SK-N-SH treated with all-trans-retinoic acid at 6 μM for 48 hours (cell line): ENCODE data around the gene HEXIM1.

Experiments
- ATAC-seq: fragments of 200-7000 bp; cut with Tn5 transposase; 3 replicates; pipeline ENCODE4 v1.9.1; 2020; ENCODE audit warnings: mild to moderate bottlenecking, moderate library complexity
- BACH2 ChIP-seq: fragments of 250-450 bp; sonication (Bioruptor Pico); IDR thresholded peaks from 2 replicates; pipeline ENCODE4 v1.9.0; 2021; ENCODE audit warnings: mild to moderate bottlenecking, borderline replicate concordance
- ESRRG ChIP-seq: fragments of 250-450 bp; sonication (Bioruptor Pico); IDR thresholded peaks from 2 replicates; pipeline ENCODE4 v1.6.1; 2021; ENCODE audit warnings: mild to moderate bottlenecking
- OSR1 ChIP-seq: fragments of 250-450 bp; sonication (Bioruptor Pico); IDR thresholded peaks from 2 replicates; pipeline ENCODE4 v1.8.0; 2022; ENCODE audit warnings: moderate library complexity, mild to moderate bottlenecking, inconsistent platforms
- PPARA ChIP-seq: fragments of 250-450 bp; sonication (Bioruptor Pico); IDR thresholded peaks from 2 replicates; pipeline ENCODE4 v1.5.0; 2020; ENCODE audit warnings: mild to moderate bottlenecking, borderline replicate concordance
- ZC3H10 ChIP-seq: fragments of 250-450 bp; sonication (Bioruptor Pico); IDR thresholded peaks from 2 replicates; pipeline ENCODE4 v1.5.1; 2021; ENCODE audit warnings: mild to moderate bottlenecking, moderate library complexity
- ZNF70 ChIP-seq: fragments of 450-650 bp; formaldehyde crosslinking; IDR thresholded peaks from 2 replicates; pipeline ENCODE4 v1.5.0; 2020; ENCODE audit warnings: mild to moderate bottlenecking, moderate library complexity
- ZNF8 ChIP-seq: fragments of 450-650 bp; formaldehyde crosslinking; IDR thresholded peaks from 2 replicates; pipeline ENCODE4 v1.5.0; 2020; ENCODE audit warnings: mild to moderate bottlenecking, moderate library complexity
- TF ChIP-seq, protein P1 (sequence below): fragments of 250-450 bp; sonication (Bioruptor Pico); IDR thresholded peaks from 2 replicates; pipeline ENCODE4 v1.5.0; 2020; ENCODE audit warnings: mild to moderate bottlenecking, moderate library complexity

The HEXIM1 gene

DNA sequence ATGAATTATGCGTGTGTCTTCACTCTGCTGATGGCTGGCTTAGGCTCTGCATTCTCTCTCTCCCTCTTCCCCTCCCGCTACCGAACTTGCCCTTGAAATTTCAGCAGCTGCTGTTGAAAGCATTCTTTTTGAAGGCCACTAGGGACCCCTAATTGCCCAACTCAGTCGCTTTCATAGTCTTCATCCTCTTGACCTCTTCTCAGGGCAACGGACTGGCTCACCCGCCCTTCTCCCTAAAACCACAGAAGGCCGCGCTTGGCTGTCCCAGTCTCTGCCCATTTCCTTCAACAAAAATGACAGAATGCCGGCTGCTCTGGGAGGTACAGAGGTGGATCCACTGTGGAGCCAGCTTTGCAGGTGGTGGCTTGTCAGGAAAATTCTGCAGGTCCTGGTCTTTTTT is 52.4 kb downstream of the HEXIM1 start (continued):
- no peak for TF ChIP-seq PPARA (CRISPR knock-in tag)
- no peak for TF ChIP-seq ZNF8 (CRISPR knock-in tag)
- TF ChIP-seq, all 23 proteins: peak for 0

- ATAC-seq: no peak
- TF ChIP-seq ZNF8 (CRISPR knock-in tag) (no peak), ESRRG (CRISPR knock-in tag) (no peak), OSR1 (CRISPR knock-in tag) (no peak), BACH2 (CRISPR knock-in tag) (no peak), ZNF70 (no peak), ZC3H10 (CRISPR knock-in tag) (no peak)
- TF ChIP-seq, protein P1, sequence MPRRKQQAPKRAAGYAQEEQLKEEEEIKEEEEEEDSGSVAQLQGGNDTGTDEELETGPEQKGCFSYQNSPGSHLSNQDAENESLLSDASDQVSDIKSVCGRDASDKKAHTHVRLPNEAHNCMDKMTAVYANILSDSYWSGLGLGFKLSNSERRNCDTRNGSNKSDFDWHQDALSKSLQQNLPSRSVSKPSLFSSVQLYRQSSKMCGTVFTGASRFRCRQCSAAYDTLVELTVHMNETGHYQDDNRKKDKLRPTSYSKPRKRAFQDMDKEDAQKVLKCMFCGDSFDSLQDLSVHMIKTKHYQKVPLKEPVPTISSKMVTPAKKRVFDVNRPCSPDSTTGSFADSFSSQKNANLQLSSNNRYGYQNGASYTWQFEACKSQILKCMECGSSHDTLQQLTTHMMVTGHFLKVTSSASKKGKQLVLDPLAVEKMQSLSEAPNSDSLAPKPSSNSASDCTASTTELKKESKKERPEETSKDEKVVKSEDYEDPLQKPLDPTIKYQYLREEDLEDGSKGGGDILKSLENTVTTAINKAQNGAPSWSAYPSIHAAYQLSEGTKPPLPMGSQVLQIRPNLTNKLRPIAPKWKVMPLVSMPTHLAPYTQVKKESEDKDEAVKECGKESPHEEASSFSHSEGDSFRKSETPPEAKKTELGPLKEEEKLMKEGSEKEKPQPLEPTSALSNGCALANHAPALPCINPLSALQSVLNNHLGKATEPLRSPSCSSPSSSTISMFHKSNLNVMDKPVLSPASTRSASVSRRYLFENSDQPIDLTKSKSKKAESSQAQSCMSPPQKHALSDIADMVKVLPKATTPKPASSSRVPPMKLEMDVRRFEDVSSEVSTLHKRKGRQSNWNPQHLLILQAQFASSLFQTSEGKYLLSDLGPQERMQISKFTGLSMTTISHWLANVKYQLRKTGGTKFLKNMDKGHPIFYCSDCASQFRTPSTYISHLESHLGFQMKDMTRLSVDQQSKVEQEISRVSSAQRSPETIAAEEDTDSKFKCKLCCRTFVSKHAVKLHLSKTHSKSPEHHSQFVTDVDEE: no peak
Observed at GRCh38 chr17:45201457-45201856, 53.2 kb downstream of the HEXIM1 start.
